HUES6 (cell line): Measurements from ENCODE around the gene HDAC4.

Experiments used
- H3K27ac ChIP-seq: 2 replicates; pipeline ENCODE4 v1.7.0; 2013; ENCODE audit warnings: low read depth, mild to moderate bottlenecking, low read length, inconsistent platforms
- H3K27me3 ChIP-seq: 2 replicates; pipeline ENCODE4 v1.6.1; 2013; ENCODE audit warnings: low read length; ENCODE audit not compliant: control insufficient read depth, insufficient read depth
- H3K36me3 ChIP-seq: 2 replicates; pipeline ENCODE4 v1.6.1; 2013; ENCODE audit warnings: low read length; ENCODE audit not compliant: control insufficient read depth, insufficient read depth
- H3K4me1 ChIP-seq: 2 replicates; pipeline ENCODE4 v1.6.1; 2013; ENCODE audit warnings: low read length; ENCODE audit not compliant: control insufficient read depth, insufficient read depth
- H3K4me3 ChIP-seq: 2 replicates; pipeline ENCODE4 v1.5.1; 2013; ENCODE audit warnings: low read depth, low read length
- H3K9ac ChIP-seq: one replicate; pipeline ENCODE4 v1.6.1; 2013; ENCODE audit warnings: mild to moderate bottlenecking, low read length
- H3K9me3 ChIP-seq: 2 replicates; pipeline ENCODE4 v1.6.1; 2013; ENCODE audit warnings: low read depth, low read length; ENCODE audit not compliant: control insufficient read depth, insufficient read depth

The HDAC4 gene

GRCh38 chr2:239200646-239201530 lies 199.9 kb downstream of the HDAC4 start:
- Histone ChIP-seq H3K9me3 (no peaks in the 10 kb centered on the region), H3K9ac (no peak overlapping the region), H3K27me3 (no peaks in the 10 kb centered on the region), H3K27ac (no peak overlapping the region), H3K36me3 (peaks cover 9% of the 10 kb centered on the region; the same call in 1 of the 2 replicates), H3K4me1 (peaks cover 9% of the 10 kb centered on the region; the same call in 1 of the 2 replicates), H3K4me3 (no peak overlapping the region)

GRCh38 chr2:239199041-239199768 lies 201.6 kb downstream of the HDAC4 start:
- H3K36me3 ChIP-seq, result peaks cover 9% of the 10 kb centered on the region; the same call in 1 of the 2 replicates
- H3K9me3 ChIP-seq, result no peaks in the 10 kb centered on the region
- no peaks in the 10 kb centered on the region for H3K27me3 ChIP-seq
- H3K4me1 ChIP-seq, result peaks cover 9% of the 10 kb centered on the region; the same call in 1 of the 2 replicates
- no peak overlapping the region for H3K9ac ChIP-seq
- no peak overlapping the region for H3K4me3 ChIP-seq
- H3K27ac ChIP-seq, result no peak overlapping the region

GRCh38 chr2:239198221-239198620 lies 202.6 kb downstream of the HDAC4 start:
- H3K9me3 ChIP-seq, result no peaks in the 10 kb centered on the region
- H3K27ac ChIP-seq, result no peak overlapping the region

GRCh38 chr2:239197146-239197545 lies 203.7 kb downstream of the HDAC4 start:
- Histone ChIP-seq H3K9ac (no peak overlapping the region), H3K36me3 (peaks cover 9% of the 10 kb centered on the region; the same call in 1 of the 2 replicates), H3K27me3 (no peaks in the 10 kb centered on the region), H3K27ac (no peak overlapping the region), H3K9me3 (no peaks in the 10 kb centered on the region), H3K4me1 (peaks cover 9% of the 10 kb centered on the region; the same call in 1 of the 2 replicates), H3K4me3 (no peak overlapping the region)

More at GRCh38 chr2:239198221-239198620, 202.6 kb downstream of the HDAC4 start:
- Histone ChIP-seq H3K36me3 (peaks cover 9% of the 10 kb centered on the region; the same call in 1 of the 2 replicates), H3K4me3 (no peak overlapping the region), H3K4me1 (peaks cover 9% of the 10 kb centered on the region; the same call in 1 of the 2 replicates), H3K9ac (no peak overlapping the region), H3K27me3 (no peaks in the 10 kb centered on the region)

GRCh38 chr2:239196474-239197021 lies 204.3 kb downstream of the HDAC4 start:
- H3K4me1 ChIP-seq, result peaks cover 5% of the 10 kb centered on the region; the same call in 1 of the 2 replicates
- H3K4me3 ChIP-seq, result no peak overlapping the region
- H3K9ac ChIP-seq, result no peak overlapping the region
- no peaks in the 10 kb centered on the region for H3K9me3 ChIP-seq
- no peak overlapping the region for H3K27ac ChIP-seq
- H3K36me3 ChIP-seq, result peaks cover 9% of the 10 kb centered on the region; the same call in 1 of the 2 replicates
- no peaks in the 10 kb centered on the region for H3K27me3 ChIP-seq

GRCh38 chr2:239195992-239196391 lies 204.8 kb downstream of the HDAC4 start:
- Histone ChIP-seq H3K27me3 (no peaks in the 10 kb centered on the region), H3K9me3 (no peaks in the 10 kb centered on the region), H3K4me3 (no peak overlapping the region), H3K9ac (no peak overlapping the region), H3K4me1 (no peaks in the 10 kb centered on the region), H3K27ac (no peak overlapping the region), H3K36me3 (peaks cover 9% of the 10 kb centered on the region; the same call in 1 of the 2 replicates)

- Histone ChIP-seq H3K9ac (no peak overlapping the region), H3K36me3 (peaks cover 9% of the 10 kb centered on the region; the same call in 1 of the 2 replicates), H3K4me1 (no peaks in the 10 kb centered on the region), H3K27me3 (no peaks in the 10 kb centered on the region), H3K9me3 (no peaks in the 10 kb centered on the region), H3K4me3 (no peak overlapping the region), H3K27ac (no peak overlapping the region)
Observed at GRCh38 chr2:239195318-239195871, 205.4 kb downstream of the HDAC4 start.

GRCh38 chr2:239194731-239195317 lies 206.0 kb downstream of the HDAC4 start:
- no peak overlapping the region for H3K9ac ChIP-seq
- no peaks in the 10 kb centered on the region for H3K9me3 ChIP-seq
- no peak overlapping the region for H3K4me3 ChIP-seq
- H3K36me3 ChIP-seq, result peaks cover 9% of the 10 kb centered on the region; the same call in 1 of the 2 replicates
- no peaks in the 10 kb centered on the region for H3K27me3 ChIP-seq
- H3K4me1 ChIP-seq, result no peaks in the 10 kb centered on the region
- H3K27ac ChIP-seq, result no peak overlapping the region

- Histone ChIP-seq H3K4me1 (no peaks in the 10 kb centered on the region), H3K9ac (no peak overlapping the region), H3K27me3 (no peaks in the 10 kb centered on the region), H3K36me3 (peaks cover 14% of the 10 kb centered on the region), H3K9me3 (no peaks in the 10 kb centered on the region), H3K4me3 (no peak overlapping the region), H3K27ac (no peak overlapping the region)
Observed at GRCh38 chr2:239193925-239194677, 206.7 kb downstream of the HDAC4 start.

GRCh38 chr2:239193401-239193811 lies 207.4 kb downstream of the HDAC4 start:
- H3K27ac ChIP-seq, result no peak overlapping the region
- H3K36me3 ChIP-seq, result peaks cover 20% of the 10 kb centered on the region
- no peak overlapping the region for H3K9ac ChIP-seq
- no peaks in the 10 kb centered on the region for H3K27me3 ChIP-seq
- no peaks in the 10 kb centered on the region for H3K4me1 ChIP-seq
- no peak overlapping the region for H3K4me3 ChIP-seq
- H3K9me3 ChIP-seq, result peaks cover 5% of the 10 kb centered on the region; the same call in 1 of the 2 replicates
